Mucosa of gallbladder (tissue), 1 donor: ENCODE measurements around the gene ARL15. TPM values are rescaled to one million over a fixed set of nuclear protein-coding genes. Genes with fewer than 3 reads are reported as not detected.
"Not testable (repeated sequence)": the region's sequence is repeated elsewhere in the genome, so short reads cannot be mapped to it uniquely, and the experiment has no call there.

ENCODE experiments used
- DNase-seq: peaks from one replicate; pipeline ENCODE4 v3.0.0-alpha.2; 2020; ENCODE audit warnings: low spot score
- total RNA-seq: library from RNA; stranded (reverse); gene quantifications from one replicate; pipeline ENCODE4 v1.2.1, GENCODE V29; 2021
- donor health status: DM: no; HTN: no; CAD: no.

The ARL15 gene
- total RNA-seq, 1 donor from 2014 or later, result 30.8 TPM

DNA sequence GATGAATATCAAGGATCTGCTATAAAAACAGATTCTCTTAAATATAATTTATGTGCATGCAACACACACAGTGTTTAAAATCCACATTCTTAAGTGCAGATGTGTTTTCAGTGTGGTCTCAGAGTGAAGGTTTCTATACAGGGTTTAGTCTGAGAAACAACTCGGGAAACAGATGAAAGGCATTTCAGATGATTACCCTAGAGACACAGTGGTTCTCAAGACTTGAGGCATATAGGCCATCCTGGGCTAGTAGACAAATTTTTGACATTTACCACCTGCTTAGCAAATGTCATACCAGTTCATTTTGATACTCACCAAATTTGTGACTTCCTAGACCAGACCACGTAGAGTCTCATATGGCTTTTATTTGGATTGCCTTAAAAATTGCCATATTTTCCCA, 216.5 kb downstream of the ARL15 start:
- DNase-seq, result no peak

DNA sequence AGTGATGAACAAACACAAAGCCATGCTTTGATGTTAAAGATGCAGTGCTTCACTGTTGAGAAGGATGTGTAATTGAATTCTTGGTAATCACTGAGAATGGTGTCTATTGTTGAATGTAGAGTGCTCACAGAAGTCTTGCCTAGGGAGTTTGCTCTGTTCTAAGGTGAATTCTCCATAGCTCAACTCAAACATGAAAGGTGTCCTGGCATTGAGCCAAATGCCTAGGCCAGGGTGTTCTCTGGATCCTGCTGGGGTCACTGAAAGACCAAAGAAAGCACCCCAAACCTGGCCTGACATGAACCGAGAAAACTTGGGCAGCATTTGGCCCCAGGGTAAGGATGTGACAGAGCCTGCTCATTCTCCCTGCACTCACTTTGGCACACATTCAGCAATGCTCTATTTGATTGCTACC, 217.3 kb downstream of the ARL15 start:
- no peak for DNase-seq

DNA sequence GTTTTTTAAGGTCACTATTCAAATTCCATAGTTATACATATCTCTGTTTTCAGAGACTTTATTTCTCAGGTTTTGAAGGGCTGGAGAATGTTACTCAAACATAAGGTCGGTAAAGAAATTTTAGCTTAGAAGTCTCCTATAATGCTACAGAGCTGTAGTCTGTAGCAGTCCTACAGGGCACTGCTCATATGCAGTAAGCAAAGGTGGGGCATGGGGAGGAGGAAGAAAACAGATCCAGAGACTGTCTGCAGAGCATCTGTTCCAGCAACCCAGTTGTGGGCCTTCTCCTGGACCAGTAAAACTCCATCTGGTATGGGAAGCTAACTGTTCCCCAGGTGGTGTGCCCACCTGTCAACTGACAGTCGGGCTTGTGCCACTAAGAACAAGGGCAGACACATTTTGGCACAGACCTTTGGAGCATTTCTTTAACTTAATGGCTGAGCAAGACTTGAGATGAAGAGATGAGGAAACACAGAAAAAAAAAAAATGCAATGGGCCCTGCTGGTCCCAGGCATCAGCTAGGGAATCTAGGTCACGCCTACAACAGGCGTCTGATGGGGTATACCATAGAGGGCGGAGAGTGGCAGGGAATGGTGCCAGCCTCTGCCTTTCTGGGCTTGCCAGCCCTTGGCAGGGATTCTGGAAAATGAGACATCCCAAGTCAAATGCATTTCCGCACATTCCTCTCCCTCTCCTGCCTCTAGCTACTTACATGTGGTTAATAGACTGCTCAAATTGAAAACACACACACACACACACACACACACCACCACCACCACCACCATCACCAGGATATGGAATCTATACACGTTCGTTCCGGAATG, 218.9 kb downstream of the ARL15 start:
- no peak for DNase-seq

DNA sequence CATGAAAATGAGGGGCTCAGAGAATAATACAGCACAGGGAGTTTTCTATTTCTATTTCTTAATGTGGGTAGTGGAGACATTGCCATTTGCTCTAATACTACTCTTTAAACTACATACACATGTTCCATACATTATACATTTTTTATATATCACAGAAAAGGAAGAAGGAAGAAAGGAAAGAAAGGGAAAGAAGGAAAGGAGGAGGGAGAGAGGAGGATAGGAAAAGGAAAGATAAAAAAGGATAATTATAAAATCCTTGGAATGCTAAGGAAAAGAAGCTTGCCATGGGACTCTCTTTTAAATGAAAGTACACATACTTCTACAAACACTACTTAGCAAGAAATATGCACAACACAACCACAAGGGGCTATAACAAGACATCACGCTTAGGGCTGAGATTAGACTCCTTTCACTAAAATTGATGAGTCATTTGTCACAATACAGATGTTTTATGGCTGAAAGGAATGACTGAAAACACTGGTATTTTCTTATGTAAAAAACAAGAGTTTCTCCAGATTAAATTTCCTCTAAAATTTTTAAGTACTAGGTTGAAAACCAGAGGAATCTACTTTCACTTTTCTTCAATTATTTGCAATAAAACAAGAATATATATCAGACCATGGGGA, 219.8 kb downstream of the ARL15 start:
- DNase-seq, result no peak

DNA sequence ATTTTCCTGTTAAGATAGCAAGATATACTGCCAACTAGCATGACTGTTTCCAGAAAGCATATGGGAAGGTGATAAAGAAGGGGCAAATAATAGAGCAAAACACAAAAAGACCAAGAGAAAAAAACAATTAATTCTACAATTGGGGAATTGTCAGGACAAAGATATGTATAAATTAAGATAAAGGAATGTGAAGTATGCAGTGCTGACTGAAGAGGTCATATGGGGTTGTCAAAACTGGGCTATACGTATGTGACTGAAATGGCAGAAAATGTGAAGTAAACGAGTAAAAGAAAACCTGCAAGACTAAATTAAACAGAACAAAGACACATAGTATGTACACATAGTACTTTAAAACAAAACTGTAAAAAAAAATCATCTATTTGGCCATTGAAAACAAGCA, 222.3 kb downstream of the ARL15 start:
- DNase-seq, result no peak

DNA sequence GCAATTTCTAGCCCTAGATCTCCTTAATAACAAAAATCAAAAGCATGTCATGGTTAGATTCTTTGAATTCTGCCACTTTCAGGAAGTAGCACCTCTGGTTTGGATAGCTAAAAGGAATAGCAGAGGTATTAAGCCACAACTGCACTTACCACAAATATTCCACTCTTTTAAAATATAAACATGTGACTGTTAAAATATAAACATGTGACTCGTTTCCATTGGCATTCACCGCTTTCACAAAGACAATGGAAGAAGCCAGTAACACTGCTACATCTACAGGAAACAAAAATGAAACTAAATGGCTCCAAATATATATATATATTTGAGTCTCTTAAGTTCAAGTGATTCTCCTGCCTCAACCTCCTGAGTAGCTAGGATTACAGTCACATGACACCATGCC, 222.9 kb downstream of the ARL15 start:
- DNase-seq, result no peak

DNA sequence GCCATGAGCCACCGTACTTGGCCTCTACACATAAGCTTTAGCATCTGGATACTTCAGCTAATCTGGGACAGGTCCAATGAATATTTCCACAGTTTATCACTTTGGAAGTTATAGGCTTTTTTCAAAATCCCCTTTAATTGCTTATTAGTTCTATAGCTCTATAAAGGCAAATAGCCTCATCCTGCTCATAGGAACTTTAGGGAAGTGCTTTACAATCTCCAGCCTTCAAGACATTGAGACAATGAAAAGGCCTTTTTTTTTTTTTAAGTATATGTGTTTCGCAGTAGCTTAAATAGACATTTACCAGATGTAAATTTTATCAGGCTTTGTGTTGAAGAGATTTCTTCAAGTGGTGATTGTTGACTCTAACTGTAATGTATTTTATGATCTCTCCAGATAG, 224.2 kb downstream of the ARL15 start:
- no peak for DNase-seq

DNA sequence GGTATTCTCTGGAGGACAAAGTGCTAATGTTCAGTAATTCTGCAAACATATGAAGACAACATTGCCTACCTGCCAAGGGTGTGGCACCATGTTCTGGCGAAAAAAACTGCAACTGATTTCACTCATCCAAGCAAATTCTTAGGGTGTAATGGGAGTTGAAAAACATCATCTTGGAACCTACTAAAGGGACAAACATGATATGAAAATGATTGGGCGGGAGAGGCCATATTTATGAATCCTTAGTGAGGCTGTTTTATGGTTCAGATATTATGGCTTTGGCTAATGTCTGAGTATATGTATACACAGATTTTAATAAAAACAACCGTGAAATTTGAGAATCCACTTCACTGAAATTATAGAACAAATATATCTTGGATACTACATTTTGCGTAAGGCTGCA, 225.7 kb downstream of the ARL15 start:
- no peak for DNase-seq

DNA sequence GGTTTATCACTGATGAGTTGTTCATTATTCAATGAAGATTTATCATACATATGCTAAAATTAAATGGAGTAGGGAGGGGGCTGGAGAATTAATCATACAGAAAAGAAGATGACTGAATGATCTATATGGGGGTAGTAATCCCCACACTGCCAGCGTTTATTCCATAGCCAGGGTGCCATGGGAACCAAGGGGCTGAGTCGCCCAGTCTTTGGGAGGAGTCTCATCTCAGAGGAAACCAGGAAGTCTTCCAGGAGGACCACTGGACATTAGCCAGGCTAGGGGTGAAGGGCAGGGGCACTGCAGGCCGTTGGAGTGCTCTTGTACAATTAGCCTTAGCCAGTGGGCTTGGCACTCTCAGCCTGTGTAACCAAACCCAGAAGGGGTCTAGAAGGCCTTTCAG, 226.5 kb downstream of the ARL15 start:
- DNase-seq, result no peak

DNA sequence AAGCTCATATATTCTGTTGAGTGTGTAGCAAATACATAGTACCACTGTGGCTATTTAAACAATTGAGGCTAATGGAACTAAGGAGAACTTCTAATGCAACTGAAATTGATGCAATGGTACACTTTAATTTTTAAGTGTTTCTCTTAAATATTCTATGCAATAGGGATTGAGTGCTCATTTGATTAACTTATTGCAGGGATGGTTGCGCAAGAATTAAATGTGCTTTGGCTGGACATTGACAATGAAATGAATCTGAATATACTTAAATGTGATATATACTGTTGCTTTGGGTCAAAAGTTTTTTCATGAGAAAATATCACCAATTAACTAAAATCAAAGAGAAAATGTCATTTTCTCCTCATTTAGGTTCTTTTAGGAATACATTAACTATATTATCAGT, 227.1 kb downstream of the ARL15 start:
- no peak for DNase-seq

DNA sequence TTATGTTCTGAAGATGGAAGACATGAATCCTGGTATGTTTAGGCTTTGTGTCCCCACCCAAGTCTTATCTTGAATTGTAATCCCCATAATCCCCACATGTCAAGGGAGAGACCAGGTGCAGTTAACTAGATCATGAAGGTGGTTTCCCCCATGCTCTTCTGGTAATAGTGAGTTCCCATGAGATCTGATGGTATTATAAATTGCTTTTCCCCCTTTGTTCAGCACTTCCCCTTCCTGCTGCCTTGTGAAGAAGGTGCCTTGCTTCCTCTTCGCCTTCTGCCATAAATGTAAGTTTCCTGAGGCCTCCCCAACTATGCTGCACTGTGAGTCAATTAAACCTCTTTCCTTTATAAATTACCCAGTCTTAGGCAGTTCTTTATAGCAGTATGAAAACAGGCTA, 229.0 kb downstream of the ARL15 start:
- DNase-seq, result no peak

DNA sequence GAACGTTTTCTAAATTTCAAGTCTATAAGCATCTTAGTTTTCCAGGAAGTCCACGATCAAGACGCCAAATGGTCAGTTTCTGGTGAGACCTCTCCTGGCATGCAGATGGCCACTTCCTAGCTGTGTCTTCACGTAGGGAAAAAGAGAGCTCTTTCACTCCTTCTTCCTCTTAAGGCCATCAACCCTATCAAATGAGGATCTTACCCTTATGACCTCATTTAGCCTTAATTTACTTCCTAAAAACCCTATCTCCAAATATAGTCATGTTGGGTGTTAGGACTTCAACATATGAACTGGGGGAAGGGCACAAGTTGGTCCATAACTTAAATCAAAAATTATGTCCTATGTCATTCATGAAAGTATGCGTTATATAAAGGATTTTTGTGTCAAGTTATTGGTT, 229.5 kb downstream of the ARL15 start:
- no peak for DNase-seq

DNA sequence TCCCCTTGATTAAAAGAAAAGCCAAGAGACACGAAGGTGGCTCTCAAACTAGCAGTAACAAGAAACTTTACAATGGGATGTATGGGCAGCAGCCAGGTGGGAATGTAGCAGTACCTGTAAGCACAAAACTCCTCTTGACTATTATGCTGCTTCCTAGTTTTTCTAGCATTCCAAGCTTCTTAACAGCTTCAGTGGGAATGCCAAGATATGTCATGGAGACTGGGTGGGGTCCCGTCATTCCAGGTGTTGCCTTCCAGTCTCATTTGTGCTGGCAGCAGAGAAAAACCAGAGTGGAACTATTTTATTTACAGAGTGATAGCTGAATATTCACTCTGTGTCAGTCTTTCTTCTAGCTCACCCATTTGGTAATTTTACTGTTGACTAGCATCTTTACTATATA, 236.6 kb downstream of the ARL15 start:
- no peak for DNase-seq

DNA sequence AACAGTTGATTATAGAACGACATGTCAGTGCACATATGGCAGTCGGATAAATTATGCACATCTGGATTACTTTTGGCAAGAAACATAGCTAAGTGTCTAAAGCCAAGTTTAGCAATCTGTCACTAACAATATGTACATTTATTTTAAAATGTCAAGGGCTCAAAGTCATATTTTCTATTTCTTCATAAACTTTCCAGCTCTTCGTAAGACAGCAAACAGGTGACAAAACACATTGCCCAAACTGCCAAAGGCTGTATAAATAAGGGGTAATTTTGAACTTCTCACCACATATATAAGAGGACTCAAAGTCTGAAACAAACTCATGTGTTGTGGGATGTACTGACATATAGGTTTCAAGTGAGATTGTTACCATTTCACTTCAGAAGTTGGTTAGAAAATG, 237.2 kb downstream of the ARL15 start:
- no peak for DNase-seq

DNA sequence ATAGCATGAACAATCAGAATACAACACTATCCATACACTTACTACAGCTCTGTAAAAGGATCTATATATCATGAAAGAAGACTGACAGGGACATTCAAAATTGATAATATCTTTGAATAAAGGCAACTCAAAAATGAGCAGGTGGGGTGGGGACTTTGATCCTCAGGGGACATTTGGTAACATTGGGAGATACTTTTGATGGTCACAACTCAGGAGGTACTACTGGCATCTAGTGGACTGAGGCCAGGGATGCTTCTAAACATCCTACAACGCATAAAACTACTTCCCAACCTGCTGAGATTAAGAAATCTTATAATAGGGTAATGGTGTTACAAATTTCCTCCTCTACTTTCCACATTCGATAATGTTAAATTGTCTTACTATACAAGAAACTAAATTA, 243.9 kb downstream of the ARL15 start:
- DNase-seq, result no peak

DNA sequence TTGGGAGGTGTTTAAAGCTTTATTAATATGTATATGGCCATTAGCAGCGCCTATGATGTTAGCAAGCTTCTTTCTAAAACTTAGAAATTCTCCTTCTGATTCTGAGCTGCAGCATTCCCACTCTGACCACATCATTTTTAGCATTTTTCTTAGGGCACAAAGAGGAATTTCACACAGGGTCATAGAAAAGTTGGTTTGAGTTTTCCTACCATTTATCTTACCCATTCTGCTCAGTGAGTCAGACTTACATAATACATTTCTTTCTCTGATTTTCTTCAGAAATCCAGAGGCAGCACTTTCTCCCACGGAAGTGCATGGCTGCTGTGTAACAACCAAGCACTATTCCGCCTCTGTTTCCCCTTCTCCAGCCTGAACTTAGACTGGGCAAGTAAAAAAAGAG, 246.6 kb downstream of the ARL15 start:
- DNase-seq, result no peak

DNA sequence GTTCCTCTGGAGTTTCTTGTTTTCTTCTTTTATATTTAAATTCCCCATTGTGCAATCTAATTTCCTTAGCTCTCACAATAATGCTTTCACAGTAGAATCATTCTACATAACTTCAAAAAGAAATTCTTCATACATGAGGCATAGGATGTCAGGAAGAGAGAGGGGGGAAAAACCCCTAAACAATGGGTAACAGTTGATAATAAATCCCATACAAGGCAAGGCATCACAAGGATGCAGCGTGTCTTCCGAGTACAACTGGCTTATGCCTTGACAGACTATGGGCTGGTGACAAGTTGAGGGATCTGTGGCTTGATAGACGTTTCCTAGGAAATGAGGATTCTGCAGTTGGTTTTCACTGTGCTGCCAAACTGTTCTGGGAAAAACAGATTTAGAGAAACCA, 247.4 kb downstream of the ARL15 start:
- DNase-seq, result no peak

DNA sequence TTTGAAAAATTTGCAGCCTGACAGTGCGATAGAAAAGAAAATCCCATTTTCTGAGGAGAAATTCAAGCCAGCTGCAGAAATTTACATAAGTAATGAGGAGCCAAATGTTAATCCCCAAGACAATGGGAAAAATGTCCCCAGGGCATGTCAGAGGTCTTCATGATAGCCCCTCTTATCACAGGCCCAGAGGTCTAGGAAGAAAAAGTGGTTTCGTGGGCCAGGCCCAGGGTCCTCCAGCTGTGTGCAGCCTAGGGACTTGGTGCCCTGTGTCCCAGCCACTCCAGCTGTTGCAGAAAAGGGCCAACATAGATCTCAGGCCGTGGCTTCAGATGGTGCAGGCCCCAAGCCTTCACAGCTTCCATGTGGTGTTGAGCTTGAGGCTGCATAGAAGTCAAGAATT, 249.5 kb downstream of the ARL15 start:
- not testable (repeated sequence) for DNase-seq

DNA sequence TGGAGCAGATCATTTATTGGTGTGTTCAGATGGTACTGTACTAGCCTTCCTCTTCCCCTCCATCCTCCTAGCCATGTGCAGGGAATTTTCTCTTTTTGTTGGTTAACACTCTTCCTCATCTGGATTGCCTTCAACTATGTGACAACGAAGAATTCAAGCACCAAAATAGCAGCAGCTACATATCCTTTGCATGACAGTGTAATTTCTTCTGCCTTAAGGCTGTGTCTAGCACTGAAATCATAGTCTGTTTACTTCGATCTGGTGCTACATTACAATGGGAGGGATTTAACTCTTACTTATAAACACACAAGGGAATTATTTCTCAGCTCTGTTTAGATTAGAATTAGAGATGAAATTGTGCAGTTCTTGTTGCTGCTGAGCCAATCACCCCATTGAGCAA, 260.4 kb downstream of the ARL15 start:
- DNase-seq, result no peak

DNA sequence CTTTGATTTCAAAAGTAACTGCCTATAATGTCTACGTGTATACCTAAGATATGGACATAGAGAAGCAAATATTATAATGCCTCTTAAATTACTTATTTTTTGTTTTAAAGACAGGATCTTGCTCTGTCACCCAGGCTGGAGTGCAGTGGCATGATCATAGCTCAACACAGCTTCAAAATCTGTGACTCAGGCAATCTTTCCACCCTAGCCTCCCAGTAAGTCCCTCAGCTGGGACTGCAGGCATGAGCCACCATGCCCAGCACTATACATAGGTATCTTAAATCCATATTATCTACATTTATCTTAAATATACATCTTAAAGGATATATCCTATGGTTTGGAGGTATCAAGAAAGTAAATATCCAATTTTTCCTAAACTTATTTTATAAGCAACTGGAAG, 261.2 kb downstream of the ARL15 start:
- no peak for DNase-seq

DNA sequence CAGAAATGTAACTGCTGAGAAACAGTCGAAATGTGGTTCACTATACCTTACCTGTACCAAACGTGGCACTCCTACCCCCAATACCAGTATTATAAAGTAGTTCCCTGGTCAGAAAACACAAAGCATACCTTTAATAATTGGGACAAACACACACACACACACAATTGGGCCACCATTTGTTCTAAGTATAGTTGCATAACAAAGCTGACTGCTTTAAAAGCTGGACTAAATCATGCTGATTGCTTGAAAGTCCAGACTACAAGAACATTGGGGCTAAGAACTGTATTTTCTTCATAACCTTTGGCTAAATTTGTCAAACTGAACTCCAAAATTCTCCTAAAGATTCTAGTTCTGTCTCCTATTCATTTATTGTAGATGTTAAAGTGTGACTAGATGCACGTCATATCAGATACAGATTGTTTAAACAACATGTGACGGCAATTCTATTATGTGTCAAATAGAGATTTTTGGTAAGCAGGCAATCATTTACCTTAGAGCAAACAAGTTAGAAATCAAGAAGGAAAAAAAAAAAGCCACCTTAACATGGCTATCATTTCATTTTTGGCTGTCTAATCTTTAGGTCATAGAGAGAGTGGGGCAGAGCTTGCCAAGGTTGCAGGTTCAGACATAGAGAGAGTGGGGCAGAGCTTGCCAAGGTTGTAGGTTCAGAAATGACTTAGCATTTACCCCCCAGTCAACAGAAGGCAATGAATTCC, 265.1 kb downstream of the ARL15 start:
- peak; percentile 78 for DNase-seq

DNA sequence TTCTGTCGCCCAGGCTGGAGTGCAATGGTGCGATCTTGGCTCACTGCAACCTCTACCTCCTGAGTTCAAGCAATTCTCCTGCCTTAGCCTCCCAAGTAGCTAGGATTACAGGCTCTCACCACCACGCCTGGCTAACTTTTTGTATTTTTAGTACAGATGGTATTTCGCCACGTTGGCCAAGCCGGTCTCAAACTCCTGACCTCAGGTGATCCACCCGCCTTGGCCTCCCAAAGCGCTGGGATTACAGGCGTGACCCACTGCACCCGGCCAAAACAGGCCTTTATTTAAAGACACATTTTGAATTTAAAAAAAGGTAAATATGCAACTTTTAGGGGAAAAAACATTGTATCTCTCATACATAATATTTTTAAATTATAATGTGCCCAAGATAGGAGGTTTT, 266.1 kb downstream of the ARL15 start:
- DNase-seq, result not testable (repeated sequence)

DNA sequence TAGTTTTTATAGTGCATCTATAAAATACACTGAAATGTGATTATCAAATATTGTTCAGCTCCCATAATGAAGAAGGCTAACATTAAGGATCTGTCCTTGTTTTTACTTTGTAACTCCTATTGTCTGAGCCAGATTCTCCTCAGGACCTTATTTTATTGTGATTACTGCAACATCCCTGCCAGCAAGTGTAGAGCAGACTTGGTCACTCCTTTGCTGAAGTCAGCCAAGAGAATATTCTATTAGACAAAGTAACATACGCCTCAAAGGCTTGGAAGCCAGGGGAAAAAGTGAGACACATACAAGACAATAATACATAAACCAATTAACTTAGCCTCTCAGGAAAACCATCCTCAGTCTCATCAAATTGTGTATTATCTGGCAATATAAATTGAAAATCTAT, 269.6 kb downstream of the ARL15 start:
- DNase-seq, result no peak
